ENCODE results near the gene CLCN6. TPM values are rescaled to one million over a fixed set of nuclear protein-coding genes. Genes with fewer than 3 reads are reported as not detected.

CLCN6 gene, protein sequence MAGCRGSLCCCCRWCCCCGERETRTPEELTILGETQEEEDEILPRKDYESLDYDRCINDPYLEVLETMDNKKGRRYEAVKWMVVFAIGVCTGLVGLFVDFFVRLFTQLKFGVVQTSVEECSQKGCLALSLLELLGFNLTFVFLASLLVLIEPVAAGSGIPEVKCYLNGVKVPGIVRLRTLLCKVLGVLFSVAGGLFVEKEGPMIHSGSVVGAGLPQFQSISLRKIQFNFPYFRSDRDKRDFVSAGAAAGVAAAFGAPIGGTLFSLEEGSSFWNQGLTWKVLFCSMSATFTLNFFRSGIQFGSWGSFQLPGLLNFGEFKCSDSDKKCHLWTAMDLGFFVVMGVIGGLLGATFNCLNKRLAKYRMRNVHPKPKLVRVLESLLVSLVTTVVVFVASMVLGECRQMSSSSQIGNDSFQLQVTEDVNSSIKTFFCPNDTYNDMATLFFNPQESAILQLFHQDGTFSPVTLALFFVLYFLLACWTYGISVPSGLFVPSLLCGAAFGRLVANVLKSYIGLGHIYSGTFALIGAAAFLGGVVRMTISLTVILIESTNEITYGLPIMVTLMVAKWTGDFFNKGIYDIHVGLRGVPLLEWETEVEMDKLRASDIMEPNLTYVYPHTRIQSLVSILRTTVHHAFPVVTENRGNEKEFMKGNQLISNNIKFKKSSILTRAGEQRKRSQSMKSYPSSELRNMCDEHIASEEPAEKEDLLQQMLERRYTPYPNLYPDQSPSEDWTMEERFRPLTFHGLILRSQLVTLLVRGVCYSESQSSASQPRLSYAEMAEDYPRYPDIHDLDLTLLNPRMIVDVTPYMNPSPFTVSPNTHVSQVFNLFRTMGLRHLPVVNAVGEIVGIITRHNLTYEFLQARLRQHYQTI
- total RNA-seq (2022; extraction: Qiagen RNA extraction) = 4.7 to 6.1 TPM (median 5.9 TPM) in 5 replicates

DNA sequence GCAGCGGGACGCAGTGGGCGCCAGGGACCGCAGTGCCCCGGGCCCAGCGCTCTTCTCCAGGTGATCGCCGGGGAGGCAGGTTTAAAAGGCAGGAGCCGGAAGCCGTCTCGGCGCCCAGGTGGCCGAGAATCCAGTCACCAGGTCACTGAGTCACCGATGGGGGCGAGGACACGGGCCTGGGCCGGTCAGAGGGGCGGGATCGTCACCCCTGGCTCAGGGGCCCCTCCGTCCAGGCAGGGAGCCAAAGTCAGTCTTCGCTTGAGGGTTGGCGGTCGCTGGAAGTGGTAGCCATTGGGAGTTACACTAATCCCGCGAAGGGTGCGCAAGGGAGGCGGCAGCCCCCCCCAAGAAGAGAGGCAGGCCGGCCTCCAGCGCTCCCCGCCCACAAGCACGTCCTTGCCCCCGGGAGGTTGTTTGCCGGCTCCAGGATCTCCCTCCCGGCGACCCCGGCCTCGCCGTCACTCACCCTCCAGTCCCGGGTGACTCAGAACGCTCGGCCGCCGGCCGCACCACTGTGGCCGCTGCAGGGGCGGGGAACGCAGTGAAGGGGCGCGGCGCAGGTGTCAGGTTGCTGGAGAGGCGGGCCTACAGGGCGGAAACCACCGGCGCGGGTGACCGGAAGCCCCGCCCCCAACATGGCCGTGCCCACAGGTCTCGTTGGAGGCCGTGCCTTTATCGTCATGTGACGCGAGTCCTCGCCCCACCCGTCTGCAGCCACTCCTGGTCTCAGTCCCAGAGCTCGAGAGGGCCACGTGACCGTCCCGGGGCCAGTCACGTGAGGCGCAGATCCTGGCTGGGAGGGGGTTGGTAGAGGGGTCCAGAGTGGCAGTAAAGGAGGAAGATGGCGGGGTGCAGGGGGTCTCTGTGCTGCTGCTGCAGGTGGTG is at the start of gene CLCN6, which contains the start of gene MTHFR:
Gene CLCN6, plus strand, starts transcription at position 770 of the 885 bp plus-strand sequence. Its CDS starts 72 bp downstream, at position 842.
Gene MTHFR, minus strand, starts transcription at position 543 of the 885 bp plus-strand sequence. CDS start 2,848 bp downstream, outside the sequence.

DNA sequence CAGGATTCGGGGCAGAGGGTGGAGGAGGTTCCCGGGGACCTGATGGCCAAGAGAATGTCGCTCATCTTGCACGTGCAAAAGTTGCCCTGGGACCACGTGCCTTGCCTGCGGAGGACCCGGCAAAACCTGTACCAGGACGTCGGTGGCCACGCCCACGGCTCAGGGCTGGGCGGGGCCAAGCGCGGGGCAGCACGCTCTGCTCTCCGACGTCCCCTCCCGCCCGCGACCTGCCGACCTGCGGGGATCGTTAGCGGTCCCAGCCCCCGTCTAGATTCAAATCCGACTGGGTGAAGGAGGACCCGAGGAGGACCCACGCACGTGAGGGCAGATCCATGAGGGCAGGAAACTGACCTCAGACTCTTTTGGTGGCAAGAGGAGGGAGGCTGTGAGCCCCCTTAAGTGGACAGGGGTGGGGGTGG is 44.0 kb upstream of the CLCN6 start, which contains the start of gene C1orf167:
Gene C1orf167, plus strand, starts transcription at position 206 of the 419 bp plus-strand sequence. CDS start 2,208 bp downstream, outside the sequence.

DNA sequence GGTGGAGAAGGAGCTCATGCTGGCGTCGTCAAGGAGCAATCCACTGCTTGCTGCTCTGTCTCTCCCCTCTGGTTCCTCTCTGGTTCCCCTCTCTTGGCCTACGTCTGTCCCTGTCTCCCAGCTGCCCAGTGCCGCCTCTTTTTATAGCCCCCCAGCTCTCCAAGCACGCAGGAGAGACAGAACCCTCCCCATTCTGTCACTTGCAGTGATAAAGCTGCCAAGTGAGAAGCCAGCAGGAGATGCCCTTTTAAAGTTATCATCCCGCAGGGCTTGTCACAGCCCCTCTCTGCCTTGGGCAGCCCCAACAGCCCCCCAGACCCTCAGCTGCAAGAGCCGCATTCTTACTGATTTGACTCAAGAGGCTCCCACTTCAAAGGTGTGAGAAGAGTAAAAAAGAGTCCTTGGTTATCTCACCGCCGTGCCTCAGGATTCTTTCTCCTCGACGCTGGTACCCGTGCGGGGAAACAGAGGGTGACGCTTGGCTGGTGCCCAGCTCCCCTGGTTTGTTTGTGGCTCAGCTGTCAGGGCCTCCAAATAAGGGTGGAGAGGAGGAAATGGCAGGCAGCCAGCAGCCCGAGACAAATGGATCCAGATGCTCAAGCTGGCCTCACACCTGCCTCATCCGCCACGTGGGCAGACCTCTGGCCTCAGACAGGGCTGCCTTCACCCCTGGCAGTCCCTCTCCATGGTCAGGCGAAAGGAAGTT is 41.8 kb downstream of the CLCN6 start, which contains the start of gene NPPA:
Gene NPPA, minus strand, starts transcription at position 117 of the 706 bp plus-strand sequence. Its CDS starts 99 bp downstream, at position 18.

DNA sequence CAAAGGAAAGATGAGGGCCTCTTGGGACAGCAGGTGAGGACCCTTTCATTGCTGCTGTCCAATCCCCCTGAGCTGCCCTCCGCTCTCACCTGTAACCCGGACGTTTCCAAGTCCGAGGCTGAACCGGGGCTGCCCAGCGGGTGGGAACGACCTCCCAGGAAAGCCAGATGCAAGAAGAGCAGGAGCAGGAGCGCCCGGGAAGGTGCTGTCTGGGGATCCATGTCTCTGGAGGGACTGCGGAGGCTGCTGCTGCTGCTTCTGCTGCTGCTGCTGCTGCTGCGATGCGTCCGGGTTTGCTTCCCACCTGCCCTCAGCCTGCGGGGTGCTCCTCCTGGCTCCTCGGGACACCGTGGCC is 52.6 kb downstream of the CLCN6 start, which contains the start of gene NPPB:
Gene NPPB, minus strand, starts transcription at position 333 of the 355 bp plus-strand sequence. Its CDS starts 112 bp downstream, at position 221.

Other genes starting within 250 kb of the CLCN6 start
- gene FBXO2, start 151.8 kb upstream of the CLCN6 start, total RNA-seq (2022; extraction: Qiagen RNA extraction) = 6.9 to 10.3 TPM (median 9.1 TPM) in 5 replicates
- gene FBXO44, start 151.3 kb upstream of the CLCN6 start, total RNA-seq (2022; extraction: Qiagen RNA extraction) = 13.5 to 19.8 TPM (median 16.0 TPM) in 5 replicates
- gene FBXO6, start 142.0 kb upstream of the CLCN6 start, total RNA-seq (2022; extraction: Qiagen RNA extraction) = 7.4 to 10.4 TPM (median 8.0 TPM) in 5 replicates
- 42.4 to 53.7 TPM (median 51.6 TPM) in 5 replicates for gene MAD2L2, start 125.0 kb upstream of the CLCN6 start, total RNA-seq (2022; extraction: Qiagen RNA extraction)
- 0.03 to 0.07 TPM (median 0.06 TPM) in 5 replicates for gene DRAXIN, start 114.5 kb upstream of the CLCN6 start, total RNA-seq (2022; extraction: Qiagen RNA extraction)
- gene AGTRAP, start 70.1 kb upstream of the CLCN6 start, total RNA-seq (2022; extraction: Qiagen RNA extraction) = 78.1 to 105 TPM (median 96.0 TPM) in 5 replicates
- not detected in 5 replicates for gene C1orf167, start 44.0 kb upstream of the CLCN6 start, total RNA-seq (2022; extraction: Qiagen RNA extraction)
- gene MTHFR, start 227 bp upstream of the CLCN6 start, total RNA-seq (2022; extraction: Qiagen RNA extraction) = 3.1 to 5.1 TPM (median 4.5 TPM) in 5 replicates
- not detected in 5 replicates for gene NPPA, start 41.6 kb downstream of the CLCN6 start, total RNA-seq (2022; extraction: Qiagen RNA extraction)
- 0.22 TPM in 1 of 5 replicates, not detected in the others for gene NPPB, start 52.8 kb downstream of the CLCN6 start, total RNA-seq (2022; extraction: Qiagen RNA extraction)
- 27.9 to 47.3 TPM (median 45.4 TPM) in 5 replicates for gene KIAA2013, start 120.2 kb downstream of the CLCN6 start, total RNA-seq (2022; extraction: Qiagen RNA extraction)
- gene PLOD1, start 128.5 kb downstream of the CLCN6 start, total RNA-seq (2022; extraction: Qiagen RNA extraction) = 71.8 to 86.3 TPM (median 84.5 TPM) in 5 replicates
- gene MFN2, start 174.3 kb downstream of the CLCN6 start, total RNA-seq (2022; extraction: Qiagen RNA extraction) = 28.9 to 34.7 TPM (median 33.2 TPM) in 5 replicates
- 11.0 to 17.0 TPM (median 14.4 TPM) in 5 replicates for gene MIIP, start 213.3 kb downstream of the CLCN6 start, total RNA-seq (2022; extraction: Qiagen RNA extraction)